HCT116 (cell line): ENCODE data around the gene ARHGAP40. TPM values are rescaled to one million over a fixed set of nuclear protein-coding genes. Genes with fewer than 3 reads are reported as not detected.

Experiments used
- ATAC-seq: fragments of 200-7000 bp; cut with Tn5 transposase; 2 replicates; pipeline ENCODE4 v1.9.1; 2020; ENCODE audit warnings: mild to moderate bottlenecking, moderate library complexity
- BruUV-seq: library from RNA; stranded (reverse); fragments of 400-500 nt; replicated peaks from 2 replicates; lab custom pipeline; 2021; lab: Mats Ljungman, UMichigan
- CTCF ChIA-PET: fragments of 300-600 bp; sonication (Branson Sonifier 250); formaldehyde crosslinking; loops from one replicate; lab custom pipeline; 2021; ENCODE audit warnings: antibody characterized with exemption; lab: Charles Lee
- POLR2A ChIA-PET: fragments of 300-600, 350-600 bp; sonication (Branson Sonifier 250); formaldehyde crosslinking; loops from one replicate; lab custom pipeline; 2021; ENCODE audit warnings: antibody characterized with exemption; lab: Charles Lee
- RAD21 ChIA-PET, 2 experiments: fragments of 300-600 bp; sonication (Branson Sonifier 250); formaldehyde crosslinking; loops; one replicate each; lab custom pipeline; 2023; ENCODE audit warnings: low total read pairs in 2 of 2; ENCODE audit not compliant: uncharacterized antibody in 2 of 2, unreplicated experiment in 2 of 2, low non-redundant PET in 1 of 2; lab: Charles Lee
- DNase-seq: peaks from one replicate; pipeline ENCODE4 v3.0.0-alpha.2; 2010; ENCODE audit warnings: low read depth, low spot score
- H2AFZ ChIP-seq: fragments of 200-600 bp; shearing (Covaris generic), sonication (generic); 2 replicates; pipeline ENCODE4 v1.6.1; 2017; ENCODE audit warnings: low read depth, mixed run types, mixed read lengths, antibody characterized with exemption, low read length; ENCODE audit not compliant: poor library complexity, severe bottlenecking
- H3K27ac ChIP-seq: 2 replicates; pipeline ENCODE4 v1.5.1; 2012; ENCODE audit warnings: low read depth, low read length
- H3K27me3 ChIP-seq: fragments of 200-600 bp; sonication (generic); 2 replicates; pipeline ENCODE4 v1.6.1; 2016; ENCODE audit warnings: mixed run types, low read length, mixed read lengths; ENCODE audit not compliant: insufficient read depth
- H3K36me3 ChIP-seq, 2 experiments: fragments of 200-500 bp in 1 of 2; fragments of 200-600 bp in 1 of 2; sonication (Bioruptor generic) in 1 of 2; sonication (generic) in 1 of 2; 2 replicates each; pipeline versions ENCODE4 v1.5.1 to v1.6.1; 2014 to 2016; ENCODE audit warnings: low read length in 2 of 2, inconsistent platforms in 1 of 2, mixed read lengths in 1 of 2, mixed run types in 1 of 2; ENCODE audit not compliant: insufficient read depth in 2 of 2, control insufficient read depth in 1 of 2
- H3K4me1 ChIP-seq, 2 experiments: fragments of 200-600 bp in 1 of 2; sonication (generic) in 1 of 2; 2 replicates each; pipeline versions ENCODE4 v1.5.1 to v1.6.1; 2012 to 2017; ENCODE audit warnings: low read length in 2 of 2, inconsistent platforms in 1 of 2, mild to moderate bottlenecking in 1 of 2, mixed read lengths in 1 of 2, mixed run types in 1 of 2, moderate library complexity in 1 of 2; ENCODE audit not compliant: insufficient read depth in 2 of 2, control insufficient read depth in 1 of 2
- H3K4me2 ChIP-seq: fragments of 200-600 bp; sonication (generic); 2 replicates; pipeline ENCODE4 v1.6.1; 2017; ENCODE audit warnings: mixed run types, low read length, mixed read lengths
- H3K4me3 ChIP-seq, 2 experiments: fragments of 200-600 bp in 1 of 2; sonication (generic) in 1 of 2; replicated peaks in 1 of 2; 2 replicates each; pipeline ENCODE4 v1.5.1; 2011 to 2016; ENCODE audit warnings: low read length in 2 of 2, control low read depth in 1 of 2, low read depth in 1 of 2, mild to moderate bottlenecking in 1 of 2, mixed read lengths in 1 of 2, mixed run types in 1 of 2
- H3K79me2 ChIP-seq: fragments of 200-600 bp; sonication (generic); 2 replicates; pipeline ENCODE4 v1.6.1; 2017; ENCODE audit warnings: mild to moderate bottlenecking, mixed run types, low read length, moderate library complexity, mixed read lengths; ENCODE audit not compliant: insufficient read depth
- H3K9ac ChIP-seq: fragments of 200-600 bp; sonication (generic); 2 replicates; pipeline ENCODE4 v1.6.1; 2016; ENCODE audit warnings: low read length, mixed read lengths
- H3K9me2 ChIP-seq: fragments of 200-600 bp; sonication (generic), shearing (Covaris generic); 2 replicates; pipeline ENCODE4 v1.6.1; 2017; ENCODE audit warnings: mixed run types, mild to moderate bottlenecking, moderate library complexity; ENCODE audit not compliant: insufficient read depth
- H3K9me3 ChIP-seq, 2 experiments: fragments of 200-500 bp in 1 of 2; fragments of 200-600 bp in 1 of 2; sonication (Bioruptor generic) in 1 of 2; sonication (generic) in 1 of 2; 2 replicates each; pipeline ENCODE4 v1.6.1; 2014 to 2017; ENCODE audit warnings: low read length in 2 of 2, mixed read lengths in 2 of 2, inconsistent platforms in 1 of 2, low read depth in 1 of 2, mild to moderate bottlenecking in 1 of 2, mixed run types in 1 of 2, moderate library complexity in 1 of 2; ENCODE audit not compliant: control insufficient read depth in 1 of 2, insufficient read depth in 1 of 2
- H4K20me1 ChIP-seq: fragments of 200-600 bp; sonication (generic), shearing (Covaris generic); 2 replicates; pipeline ENCODE4 v1.6.1; 2017; ENCODE audit warnings: mixed run types, mild to moderate bottlenecking, moderate library complexity; ENCODE audit not compliant: insufficient read depth
- ATF3 ChIP-seq: IDR thresholded peaks from 2 replicates; pipeline ENCODE4 v1.6.1; 2012
- CBX3 ChIP-seq: IDR thresholded peaks from 2 replicates; pipeline ENCODE4 v1.6.1; 2012; ENCODE audit warnings: low read depth
- CEBPB ChIP-seq: IDR thresholded peaks from 2 replicates; pipeline ENCODE4 v1.6.1; 2012; ENCODE audit warnings: low read depth
- CTCF ChIP-seq, 3 experiments: fragments of 200-600 bp in 1 of 3; sonication (generic) in 1 of 3; IDR thresholded peaks in 2 of 3; conservative IDR thresholded peaks in 1 of 3; 2 replicates each; pipeline ENCODE4 v1.5.1; 2012 to 2017; ENCODE audit warnings: low read depth in 2 of 3, low read length in 2 of 3, antibody characterized with exemption in 1 of 3, borderline replicate concordance in 1 of 3, control low read depth in 1 of 3, mild to moderate bottlenecking in 1 of 3, mixed read lengths in 1 of 3, mixed run types in 1 of 3, moderate library complexity in 1 of 3; ENCODE audit not compliant: insufficient read depth in 1 of 3
- EGR1 ChIP-seq: IDR thresholded peaks from 2 replicates; pipeline ENCODE4 v1.6.1; 2012; ENCODE audit warnings: low read depth
- ELF1 ChIP-seq: IDR thresholded peaks from 2 replicates; pipeline ENCODE4 v1.6.1; 2012; ENCODE audit warnings: low read depth, borderline replicate concordance
- EZH2 ChIP-seq: fragments of 200-600 bp; sonication (generic); IDR thresholded peaks from 2 replicates; pipeline ENCODE4 v1.6.1; 2017; ENCODE audit warnings: antibody characterized with exemption, mixed run types
- EZH2phosphoT487 ChIP-seq: fragments of 200-600 bp; IDR thresholded peaks from 2 replicates; pipeline ENCODE4 v1.6.1; 2018; ENCODE audit warnings: antibody characterized with exemption, borderline replicate concordance
- FOSL1 ChIP-seq: IDR thresholded peaks from 2 replicates; pipeline ENCODE4 v1.6.1; 2012; ENCODE audit warnings: low read depth
- JUND ChIP-seq: IDR thresholded peaks from 2 replicates; pipeline ENCODE4 v1.6.1; 2012
- MAX ChIP-seq: IDR thresholded peaks from 2 replicates; pipeline ENCODE4 v1.6.1; 2012
- POLR2AphosphoS5 ChIP-seq: IDR thresholded peaks from 2 replicates; pipeline ENCODE4 v1.6.1; 2011; ENCODE audit warnings: mild to moderate bottlenecking, low read depth, low read length, moderate library complexity
- RAD21 ChIP-seq: IDR thresholded peaks from 2 replicates; pipeline ENCODE4 v1.6.1; 2012; ENCODE audit warnings: low read depth, mild to moderate bottlenecking
- SIN3A ChIP-seq: IDR thresholded peaks from 2 replicates; pipeline ENCODE4 v1.6.1; 2012; ENCODE audit warnings: low read depth
- SP1 ChIP-seq: IDR thresholded peaks from 2 replicates; pipeline ENCODE4 v1.6.1; 2012; ENCODE audit warnings: low read depth
- SRF ChIP-seq: IDR thresholded peaks from 2 replicates; pipeline ENCODE4 v1.6.1; 2012; ENCODE audit warnings: low read depth
- TCF7L2 ChIP-seq: IDR thresholded peaks from 2 replicates; pipeline ENCODE4 v1.7.0; 2011; ENCODE audit warnings: borderline replicate concordance, inconsistent platforms; ENCODE audit not compliant: insufficient read depth, insufficient read length; ENCODE audit errors: extremely low read depth
- YY1 ChIP-seq: IDR thresholded peaks from 2 replicates; pipeline ENCODE4 v1.6.1; 2011; ENCODE audit warnings: low read length, low read depth, moderate library complexity, mild to moderate bottlenecking; ENCODE audit not compliant: insufficient replicate concordance; ENCODE audit errors: extremely low read depth
- ZBTB33 ChIP-seq: IDR thresholded peaks from 2 replicates; pipeline ENCODE4 v1.6.1; 2011; ENCODE audit warnings: mild to moderate bottlenecking, low read length, moderate library complexity; ENCODE audit not compliant: insufficient replicate concordance; ENCODE audit errors: extremely low read depth
- ZNF274 ChIP-seq: fragments of 200-500 bp; sonication (Bioruptor generic); IDR thresholded peaks from 2 replicates; pipeline ENCODE4 v1.6.1; 2014; ENCODE audit warnings: mild to moderate bottlenecking, low read depth, low read length, inconsistent platforms
- intact Hi-C: fragments of 100-400 bp; cut with micrococcal nuclease; formaldehyde crosslinking; loops from 2 replicates; pipeline ENCODE4 v1.10.0; 2022
- total RNA-seq: library from RNA; stranded (reverse); gene quantifications from one replicate; pipeline ENCODE4 v1.2.1, GENCODE V29; 2021; ENCODE audit not compliant: unreplicated experiment

Gene ARHGAP40
- total RNA-seq, 1 experiment from 2014 or later, result 3.4 TPM

- TF ChIP-seq ELF1 (no peak), RAD21 (no peak), MAX (no peak), ZBTB33 (no peak), CBX3 (no peak), POLR2AphosphoS5 (no peak), TCF7L2 (no peak), CTCF (IDR thresholded peaks at IDR 0.05 in 2 of 3, conservative IDR thresholded peaks at IDR 0.05 in 1 of 3; ENCODE audit: borderline replicate concordance in 1 of 3, insufficient read depth in 1 of 3, low read depth in 2 of 3, low read length in 2 of 3) (no peak), FOSL1 (no peak), SP1 (no peak), CEBPB (no peak), SRF (no peak), EGR1 (no peak), SIN3A (no peak), EZH2phosphoT487 (no peak), EZH2 (no peak), ATF3 (no peak), ZNF274 (no peak), JUND (no peak), YY1 (no peak)
- peaks cover 25% of the 10 kb centered on the region for H3K27me3 ChIP-seq
- no peaks in the 10 kb centered on the region for H3K36me3 ChIP-seq
- H2AFZ ChIP-seq, result no peak overlapping the region
- ATAC-seq (no peak), DNase-seq (no peak)
- no TSS peak for BruUV-seq
- CTCF ChIA-PET, result no interaction called here
- intact Hi-C loops, result no loop called here
- no peaks in the 10 kb centered on the region for H3K4me1 ChIP-seq
- no peaks in the 10 kb centered on the region for H3K9me2 ChIP-seq
- H3K9ac ChIP-seq, result no peak overlapping the region
- no peak overlapping the region for H3K27ac ChIP-seq
- POLR2A ChIA-PET, result no interaction called here
- no peaks in the 10 kb centered on the region for H3K79me2 ChIP-seq
- H3K4me3 ChIP-seq, result no peak overlapping the region
- no peaks in the 10 kb centered on the region for H4K20me1 ChIP-seq
- no peaks in the 10 kb centered on the region for H3K9me3 ChIP-seq
- no peak overlapping the region for H3K4me2 ChIP-seq
- RAD21 ChIA-PET, result interaction anchor here in 1 of 2 experiments (0.6 kb wide), 1 partner anchor 43 kb away, joined by 3 read pairs; no protein-coding TSS in a partner anchor
Observed at GRCh38 chr20:38674765-38675133, 73.1 kb downstream of the ARHGAP40 start.
